HepG2 (cell line): ENCODE results near the gene SNRNP35. TPM values are rescaled to one million over a fixed set of nuclear protein-coding genes. Genes with fewer than 3 reads are reported as not detected.

Source experiments
- EP300 ChIP-seq, 3 experiments: sonication (generic) in 1 of 3; formaldehyde crosslinking in 1 of 3; IDR thresholded peaks; 2 replicates each; pipeline versions ENCODE4 v1.5.1 to v1.6.1; 2011 to 2020; ENCODE audit warnings: low read depth in 2 of 3, low read length in 2 of 3, borderline replicate concordance in 1 of 3, improper control_type of control experiment in 1 of 3, mild to moderate bottlenecking in 1 of 3, missing genetic modification reagents in 1 of 3, moderate library complexity in 1 of 3
- FLYWCH1 ChIP-seq: sonication (generic); formaldehyde crosslinking; IDR thresholded peaks from 2 replicates; pipeline ENCODE4 v1.8.1; 2023; ENCODE audit warnings: mild to moderate bottlenecking, missing genetic modification reagents
- GABPA ChIP-seq, 2 experiments: IDR thresholded peaks; 2 replicates each; pipeline ENCODE4 v1.6.1; 2011 to 2016; ENCODE audit warnings: low read depth in 2 of 2, low read length in 1 of 2, missing biosample characterization in 1 of 2, missing genetic modification characterization in 1 of 2
- GATA4 ChIP-seq: sonication (generic); IDR thresholded peaks from 2 replicates; pipeline ENCODE4 v1.6.1; 2016; ENCODE audit warnings: antibody characterized with exemption, low read depth, borderline replicate concordance
- NFYC ChIP-seq: IDR thresholded peaks from 2 replicates; pipeline ENCODE4 v1.6.1; 2016; ENCODE audit warnings: missing genetic modification reagents, missing compliant biosample characterization
- PPARG ChIP-seq: conservative IDR thresholded peaks from 2 replicates; pipeline ENCODE4 v1.6.1; 2016; ENCODE audit warnings: missing biosample characterization, missing genetic modification reagents
- RFX1 ChIP-seq: fragments of 450-650 bp; IDR thresholded peaks from 2 replicates; pipeline ENCODE4 v1.6.1; 2017
- ZBTB7B ChIP-seq: sonication (generic); formaldehyde crosslinking; IDR thresholded peaks from 2 replicates; pipeline ENCODE4 v1.4.0; 2020; ENCODE audit warnings: missing genetic modification reagents
- ZEB1 ChIP-seq: IDR thresholded peaks from 2 replicates; pipeline ENCODE4 v1.6.1; 2012; ENCODE audit warnings: mild to moderate bottlenecking, low read depth, inconsistent platforms; ENCODE audit not compliant: insufficient replicate concordance
- ZNF121 ChIP-seq: sonication (generic); formaldehyde crosslinking; IDR thresholded peaks from 2 replicates; pipeline ENCODE4 v1.5.0; 2020; ENCODE audit warnings: mild to moderate bottlenecking, missing genetic modification reagents
- ZNF557 ChIP-seq: sonication (generic); formaldehyde crosslinking; IDR thresholded peaks from 2 replicates; pipeline ENCODE4 v1.4.0; 2020; ENCODE audit warnings: missing genetic modification reagents
- ZNF709 ChIP-seq: sonication (generic); formaldehyde crosslinking; IDR thresholded peaks from 2 replicates; pipeline ENCODE4 v1.5.0; 2020; ENCODE audit warnings: mild to moderate bottlenecking, missing genetic modification reagents
- ZNF776 ChIP-seq: sonication (generic); formaldehyde crosslinking; IDR thresholded peaks from 2 replicates; pipeline ENCODE4 v1.4.0; 2020; ENCODE audit warnings: mild to moderate bottlenecking, missing genetic modification reagents
- polyA plus RNA-seq, 8 experiments: library from polyadenylated mRNA; depleted of rRNA in 3 of 8; stranded (reverse) in 7 of 8; unstranded in 1 of 8; fragments of >200 nt; fragmentation: Illumina TruSeq in 4 of 8; extraction: Trizol in 4 of 8; gene quantifications; 2 replicates each; pipeline versions ENCODE4 v1.2.1 to v1.2.3, GENCODE V29; 2011 to 2016; ENCODE audit warnings: low read depth in 4 of 8, missing spikeins in 1 of 8, mixed read lengths in 1 of 8; ENCODE audit not compliant: insufficient read depth in 1 of 8
- total RNA-seq, 5 experiments: library from RNA; depleted of rRNA; stranded (reverse); fragments of >200 nt; fragmentation: Illumina TruSeq; extraction: Trizol; gene quantifications; 2 replicates each; pipeline ENCODE4 v1.2.3, GENCODE V29; 2016; ENCODE audit warnings: low read depth in 1 of 5
- TF ChIP-seq, protein P1 (sequence below): IDR thresholded peaks from 2 replicates; pipeline ENCODE4 v1.6.1; 2016; ENCODE audit warnings: missing genetic modification reagents, missing compliant biosample characterization
- TF ChIP-seq, protein P2 (sequence below): sonication (generic); formaldehyde crosslinking; IDR thresholded peaks from 2 replicates; pipeline ENCODE4 v1.4.0; 2020; ENCODE audit warnings: missing genetic modification reagents, borderline replicate concordance
- TF ChIP-seq, protein P3 (sequence below): sonication (generic); formaldehyde crosslinking; IDR thresholded peaks from 2 replicates; pipeline ENCODE4 v1.4.0; 2020; ENCODE audit warnings: missing genetic modification reagents
- TF ChIP-seq, protein P4 (sequence below): sonication (generic); formaldehyde crosslinking; IDR thresholded peaks from 2 replicates; pipeline ENCODE4 v1.8.1; 2023; ENCODE audit warnings: mild to moderate bottlenecking, missing genetic modification reagents, borderline replicate concordance

Gene SNRNP35
- total and polyA plus RNA-seq, 2 of the 13 experiments (the other 11 are each of a cell fraction or from before 2014, with no cell fraction given), result 11.3 to 22.6 TPM

DNA sequence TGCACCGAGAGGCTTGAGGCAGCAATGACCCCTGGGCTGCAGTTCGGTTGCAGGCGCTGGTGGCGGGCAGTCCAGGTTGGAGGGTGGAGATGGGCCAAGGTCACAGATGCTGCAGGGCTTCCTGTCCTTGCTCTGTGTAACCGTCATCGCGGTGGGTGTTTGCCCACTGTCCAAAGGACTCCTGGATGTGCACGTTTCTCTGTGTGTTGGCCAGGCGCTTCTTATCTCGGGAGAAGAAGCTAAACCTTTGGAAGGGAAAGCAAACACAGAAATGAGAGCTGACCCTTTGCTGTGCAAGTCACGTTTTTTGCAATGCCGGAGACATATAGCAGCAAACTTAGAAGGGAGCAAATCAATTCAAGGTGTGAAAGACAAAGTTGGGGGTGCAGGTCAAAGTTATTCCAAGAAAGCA is 14.5 kb downstream of the SNRNP35 start (continued):
- TF ChIP-seq ZBTB7B (CRISPR knock-in tag) (peak; percentile 97), GATA4 (peak; percentile 66; the same call in 1 of the 2 replicates), FLYWCH1 (CRISPR knock-in tag) (no peak), ZNF121 (peak; percentile 80), NFYC (CRISPR knock-in tag) (no peak), ZEB1 (peak; percentile 50), PPARG (CRISPR knock-in tag) (peak; percentile 63), ZNF709 (CRISPR knock-in tag) (peak; percentile 50; the same call in 1 of the 2 replicates), ZNF776 (CRISPR knock-in tag) (no peak), EP300 (IDR thresholded peaks at IDR 0.05; ENCODE audit: low read depth in 2 of 2, low read length in 2 of 2) (peak in 1 of 2 experiments; percentile 72; a peak in 2 of 4 replicates), EP300 (CRISPR knock-in tag; IDR thresholded peaks at IDR 0.05; ENCODE audit: borderline replicate concordance) (peak; percentile 33; the same call in 1 of the 2 replicates), ZNF557 (CRISPR knock-in tag) (0 out of 2 replicates have a peak, but pooled peaks have one; percentile 51), RFX1 (no peak), GABPA (IDR thresholded peaks at IDR 0.05; ENCODE audit: low read depth, low read length) (no peak), GABPA (CRISPR knock-in tag; IDR thresholded peaks at IDR 0.05; ENCODE audit: low read depth) (peak; percentile 37; the same call in 1 of the 2 replicates)
- TF ChIP-seq, protein P1, sequence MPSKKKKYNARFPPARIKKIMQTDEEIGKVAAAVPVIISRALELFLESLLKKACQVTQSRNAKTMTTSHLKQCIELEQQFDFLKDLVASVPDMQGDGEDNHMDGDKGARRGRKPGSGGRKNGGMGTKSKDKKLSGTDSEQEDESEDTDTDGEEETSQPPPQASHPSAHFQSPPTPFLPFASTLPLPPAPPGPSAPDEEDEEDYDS (CRISPR knock-in tag), result peak; percentile 64
- TF ChIP-seq, protein P2, sequence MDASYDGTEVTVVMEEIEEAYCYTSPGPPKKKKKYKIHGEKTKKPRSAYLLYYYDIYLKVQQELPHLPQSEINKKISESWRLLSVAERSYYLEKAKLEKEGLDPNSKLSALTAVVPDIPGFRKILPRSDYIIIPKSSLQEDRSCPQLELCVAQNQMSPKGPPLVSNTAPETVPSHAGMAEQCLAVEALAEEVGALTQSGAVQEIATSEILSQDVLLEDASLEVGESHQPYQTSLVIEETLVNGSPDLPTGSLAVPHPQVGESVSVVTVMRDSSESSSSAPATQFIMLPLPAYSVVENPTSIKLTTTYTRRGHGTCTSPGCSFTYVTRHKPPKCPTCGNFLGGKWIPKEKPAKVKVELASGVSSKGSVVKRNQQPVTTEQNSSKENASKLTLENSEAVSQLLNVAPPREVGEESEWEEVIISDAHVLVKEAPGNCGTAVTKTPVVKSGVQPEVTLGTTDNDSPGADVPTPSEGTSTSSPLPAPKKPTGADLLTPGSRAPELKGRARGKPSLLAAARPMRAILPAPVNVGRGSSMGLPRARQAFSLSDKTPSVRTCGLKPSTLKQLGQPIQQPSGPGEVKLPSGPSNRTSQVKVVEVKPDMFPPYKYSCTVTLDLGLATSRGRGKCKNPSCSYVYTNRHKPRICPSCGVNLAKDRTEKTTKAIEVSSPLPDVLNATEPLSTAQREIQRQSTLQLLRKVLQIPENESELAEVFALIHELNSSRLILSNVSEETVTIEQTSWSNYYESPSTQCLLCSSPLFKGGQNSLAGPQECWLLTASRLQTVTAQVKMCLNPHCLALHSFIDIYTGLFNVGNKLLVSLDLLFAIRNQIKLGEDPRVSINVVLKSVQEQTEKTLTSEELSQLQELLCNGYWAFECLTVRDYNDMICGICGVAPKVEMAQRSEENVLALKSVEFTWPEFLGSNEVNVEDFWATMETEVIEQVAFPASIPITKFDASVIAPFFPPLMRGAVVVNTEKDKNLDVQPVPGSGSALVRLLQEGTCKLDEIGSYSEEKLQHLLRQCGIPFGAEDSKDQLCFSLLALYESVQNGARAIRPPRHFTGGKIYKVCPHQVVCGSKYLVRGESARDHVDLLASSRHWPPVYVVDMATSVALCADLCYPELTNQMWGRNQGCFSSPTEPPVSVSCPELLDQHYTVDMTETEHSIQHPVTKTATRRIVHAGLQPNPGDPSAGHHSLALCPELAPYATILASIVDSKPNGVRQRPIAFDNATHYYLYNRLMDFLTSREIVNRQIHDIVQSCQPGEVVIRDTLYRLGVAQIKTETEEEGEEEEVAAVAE (CRISPR knock-in tag), result peak; percentile 35; the same call in 1 of the 2 replicates
- TF ChIP-seq, protein P3, sequence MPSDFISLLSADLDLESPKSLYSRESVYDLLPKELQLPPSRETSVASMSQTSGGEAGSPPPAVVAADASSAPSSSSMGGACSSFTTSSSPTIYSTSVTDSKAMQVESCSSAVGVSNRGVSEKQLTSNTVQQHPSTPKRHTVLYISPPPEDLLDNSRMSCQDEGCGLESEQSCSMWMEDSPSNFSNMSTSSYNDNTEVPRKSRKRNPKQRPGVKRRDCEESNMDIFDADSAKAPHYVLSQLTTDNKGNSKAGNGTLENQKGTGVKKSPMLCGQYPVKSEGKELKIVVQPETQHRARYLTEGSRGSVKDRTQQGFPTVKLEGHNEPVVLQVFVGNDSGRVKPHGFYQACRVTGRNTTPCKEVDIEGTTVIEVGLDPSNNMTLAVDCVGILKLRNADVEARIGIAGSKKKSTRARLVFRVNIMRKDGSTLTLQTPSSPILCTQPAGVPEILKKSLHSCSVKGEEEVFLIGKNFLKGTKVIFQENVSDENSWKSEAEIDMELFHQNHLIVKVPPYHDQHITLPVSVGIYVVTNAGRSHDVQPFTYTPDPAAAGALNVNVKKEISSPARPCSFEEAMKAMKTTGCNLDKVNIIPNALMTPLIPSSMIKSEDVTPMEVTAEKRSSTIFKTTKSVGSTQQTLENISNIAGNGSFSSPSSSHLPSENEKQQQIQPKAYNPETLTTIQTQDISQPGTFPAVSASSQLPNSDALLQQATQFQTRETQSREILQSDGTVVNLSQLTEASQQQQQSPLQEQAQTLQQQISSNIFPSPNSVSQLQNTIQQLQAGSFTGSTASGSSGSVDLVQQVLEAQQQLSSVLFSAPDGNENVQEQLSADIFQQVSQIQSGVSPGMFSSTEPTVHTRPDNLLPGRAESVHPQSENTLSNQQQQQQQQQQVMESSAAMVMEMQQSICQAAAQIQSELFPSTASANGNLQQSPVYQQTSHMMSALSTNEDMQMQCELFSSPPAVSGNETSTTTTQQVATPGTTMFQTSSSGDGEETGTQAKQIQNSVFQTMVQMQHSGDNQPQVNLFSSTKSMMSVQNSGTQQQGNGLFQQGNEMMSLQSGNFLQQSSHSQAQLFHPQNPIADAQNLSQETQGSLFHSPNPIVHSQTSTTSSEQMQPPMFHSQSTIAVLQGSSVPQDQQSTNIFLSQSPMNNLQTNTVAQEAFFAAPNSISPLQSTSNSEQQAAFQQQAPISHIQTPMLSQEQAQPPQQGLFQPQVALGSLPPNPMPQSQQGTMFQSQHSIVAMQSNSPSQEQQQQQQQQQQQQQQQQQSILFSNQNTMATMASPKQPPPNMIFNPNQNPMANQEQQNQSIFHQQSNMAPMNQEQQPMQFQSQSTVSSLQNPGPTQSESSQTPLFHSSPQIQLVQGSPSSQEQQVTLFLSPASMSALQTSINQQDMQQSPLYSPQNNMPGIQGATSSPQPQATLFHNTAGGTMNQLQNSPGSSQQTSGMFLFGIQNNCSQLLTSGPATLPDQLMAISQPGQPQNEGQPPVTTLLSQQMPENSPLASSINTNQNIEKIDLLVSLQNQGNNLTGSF (CRISPR knock-in tag), result 0 out of 2 replicates have a peak, but pooled peaks have one; percentile 51
- TF ChIP-seq, protein P4, sequence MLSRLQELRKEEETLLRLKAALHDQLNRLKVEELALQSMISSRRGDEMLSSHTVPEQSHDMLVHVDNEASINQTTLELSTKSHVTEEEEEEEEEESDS (CRISPR knock-in tag), result 0 out of 2 replicates have a peak, but pooled peaks have one; percentile 51
